H1 (cell line): ENCODE results near the gene ATP7B.

ENCODE experiments used
- CEBPB ChIP-seq: IDR thresholded peaks from 2 replicates; pipeline ENCODE4 v1.6.1; 2012; ENCODE audit warnings: low read depth, low read length
- CTCF ChIP-seq, 3 experiments: IDR thresholded peaks; 1 replicate in 2 of 3; 2 replicates in 1 of 3; pipeline versions ENCODE4 v1.5.1 to v1.6.1; 2011; ENCODE audit warnings: low read length in 3 of 3, mild to moderate bottlenecking in 3 of 3, inconsistent platforms in 2 of 3, low read depth in 1 of 3, moderate library complexity in 1 of 3; ENCODE audit not compliant: insufficient read depth in 1 of 3; ENCODE audit errors: control extremely low read depth in 1 of 3
- FOSL1 ChIP-seq: IDR thresholded peaks from 2 replicates; pipeline ENCODE4 v1.6.1; 2011; ENCODE audit warnings: mild to moderate bottlenecking, low read depth, low read length, moderate library complexity; ENCODE audit not compliant: insufficient read depth
- NRF1 ChIP-seq: IDR thresholded peaks from 2 replicates; pipeline ENCODE4 v1.6.1; 2011; ENCODE audit warnings: mild to moderate bottlenecking, low read depth, low read length, improper control_type of control experiment
- POLR2A ChIP-seq, 2 experiments: IDR thresholded peaks; 1 replicate in 1 of 2; 2 replicates in 1 of 2; pipeline ENCODE4 v1.6.1; 2011; ENCODE audit warnings: low read depth in 2 of 2, low read length in 2 of 2, mild to moderate bottlenecking in 2 of 2; ENCODE audit errors: control extremely low read depth in 1 of 2
- POLR2AphosphoS5 ChIP-seq: IDR thresholded peaks from 2 replicates; pipeline ENCODE4 v1.6.1; 2011; ENCODE audit warnings: low read depth, low read length
- SUZ12 ChIP-seq: fragments of 200-600 bp; sonication (generic); IDR thresholded peaks from 2 replicates; pipeline ENCODE4 v1.6.1; 2012; ENCODE audit warnings: mild to moderate bottlenecking, inconsistent platforms, low read length, moderate library complexity, mixed read lengths
- TEAD4 ChIP-seq: IDR thresholded peaks from 2 replicates; pipeline ENCODE4 v1.6.1; 2012; ENCODE audit warnings: low read depth, low read length, inconsistent platforms, mixed read lengths
- ZNF274 ChIP-seq: IDR thresholded peaks from 2 replicates; pipeline ENCODE4 v1.7.0; 2012; ENCODE audit warnings: low read length, borderline replicate concordance; ENCODE audit errors: extremely low read depth
- TF ChIP-seq, protein P1 (sequence below): IDR thresholded peaks from 2 replicates; pipeline ENCODE4 v1.6.1; 2012; ENCODE audit warnings: inconsistent platforms

DNA sequence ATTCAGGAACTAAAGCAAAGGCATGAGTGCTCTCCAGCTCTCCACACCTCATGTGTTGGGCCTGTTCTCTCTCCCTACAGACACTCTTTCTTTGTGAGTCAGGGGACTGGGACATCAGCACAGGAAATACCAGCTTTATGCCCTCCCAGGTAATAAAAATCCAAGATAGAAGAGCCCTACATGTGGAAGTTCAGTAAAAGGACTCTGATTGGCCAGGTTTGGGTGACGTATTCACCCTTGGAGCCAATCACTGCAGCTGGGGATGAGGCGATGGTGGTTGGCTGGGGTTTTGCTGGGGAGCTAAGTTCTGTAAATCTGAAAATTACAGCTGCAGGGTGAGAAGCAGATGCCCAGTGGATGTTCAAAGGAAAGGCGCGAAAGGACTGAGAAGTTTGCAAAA lies 117.0 kb downstream of the ATP7B start:
- TF ChIP-seq CTCF (IDR thresholded peaks at IDR 0.05; ENCODE audit: control extremely low read depth in 1 of 3, insufficient read depth in 1 of 3, low read depth in 1 of 3, low read length in 3 of 3): no peak
- no peak for TF ChIP-seq POLR2AphosphoS5
- no peak for TF ChIP-seq CEBPB
- no peak for TF ChIP-seq NRF1
- no peak for TF ChIP-seq SUZ12
- no peak for TF ChIP-seq ZNF274
- no peak for TF ChIP-seq POLR2A (IDR thresholded peaks at IDR 0.05; ENCODE audit: control extremely low read depth in 1 of 2, low read depth in 2 of 2, low read length in 2 of 2)
- TF ChIP-seq, protein P1, sequence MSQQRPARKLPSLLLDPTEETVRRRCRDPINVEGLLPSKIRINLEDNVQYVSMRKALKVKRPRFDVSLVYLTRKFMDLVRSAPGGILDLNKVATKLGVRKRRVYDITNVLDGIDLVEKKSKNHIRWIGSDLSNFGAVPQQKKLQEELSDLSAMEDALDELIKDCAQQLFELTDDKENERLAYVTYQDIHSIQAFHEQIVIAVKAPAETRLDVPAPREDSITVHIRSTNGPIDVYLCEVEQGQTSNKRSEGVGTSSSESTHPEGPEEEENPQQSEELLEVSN: no peak
- TF ChIP-seq FOSL1: no peak
- TF ChIP-seq TEAD4: no peak
